Urinary bladder (tissue), 4 donors: Measurements from ENCODE around the gene STPG1. TPM values are rescaled to one million over a fixed set of nuclear protein-coding genes. Genes with fewer than 3 reads are reported as not detected.

Source experiments
- DNase-seq: peaks from one replicate; pipeline ENCODE4 v3.0.0-alpha.2; 2015; ENCODE audit errors: extremely low spot score
- H3K27ac ChIP-seq: one replicate; pipeline ENCODE4 v1.5.1; 2013; ENCODE audit warnings: low read depth, mild to moderate bottlenecking, moderate library complexity
- H3K36me3 ChIP-seq: one replicate; pipeline ENCODE4 v1.6.1; 2013; ENCODE audit warnings: mild to moderate bottlenecking, moderate library complexity; ENCODE audit not compliant: insufficient read depth
- H3K4me1 ChIP-seq: one replicate; pipeline ENCODE4 v1.6.1; 2013; ENCODE audit warnings: mild to moderate bottlenecking, moderate library complexity; ENCODE audit not compliant: insufficient read depth
- H3K4me3 ChIP-seq: one replicate; pipeline ENCODE4 v1.5.1; 2013; ENCODE audit warnings: low read depth, low read length
- WGBS: extraction: QIAGEN DNeasy Blood & Tissue Kit; methylation state at CpG from one replicate; pipeline ENCODE4 v1.1.7; 2013; 5-methylcytosine and 5-hydroxymethylcytosine counted together
- polyA plus RNA-seq: library from polyadenylated mRNA; stranded (reverse); fragments of 200-250 nt; gene quantifications from one replicate; pipeline ENCODE4 v1.2.3, GENCODE V29; 2013
- total RNA-seq: library from RNA; depleted of rRNA; stranded (reverse); fragments of >200 nt; gene quantifications from one replicate; pipeline ENCODE4 v1.2.3, GENCODE V29; 2014
- donor health status: healthy with polysubstance abuse.
- donor health status: healthy.

Gene STPG1
- total and polyA plus RNA-seq, 2 donors, result 2.4 to 4.6 TPM

- Histone ChIP-seq H3K27ac (peak overlapping the region; percentile 25), H3K36me3 (no peaks in the 10 kb centered on the region), H3K4me3 (no peak overlapping the region), H3K4me1 (peaks cover 2% of the 10 kb centered on the region)
- 76% methylated on average over 6 of the region's 6 CpGs for WGBS
- peak; percentile 39 for DNase-seq
These were observed 96.5 kb downstream of the STPG1 start for GRCh38 chr1:24317081-24317480.

- DNase-seq, result no peak
- 80% methylated on average over 3 of the region's 3 CpGs for WGBS
- Histone ChIP-seq H3K27ac (peak overlapping the region; percentile 25), H3K36me3 (no peaks in the 10 kb centered on the region), H3K4me1 (peaks cover 2% of the 10 kb centered on the region), H3K4me3 (no peak overlapping the region)
These were observed 96.9 kb downstream of the STPG1 start for GRCh38 chr1:24316645-24317044.

DNA sequence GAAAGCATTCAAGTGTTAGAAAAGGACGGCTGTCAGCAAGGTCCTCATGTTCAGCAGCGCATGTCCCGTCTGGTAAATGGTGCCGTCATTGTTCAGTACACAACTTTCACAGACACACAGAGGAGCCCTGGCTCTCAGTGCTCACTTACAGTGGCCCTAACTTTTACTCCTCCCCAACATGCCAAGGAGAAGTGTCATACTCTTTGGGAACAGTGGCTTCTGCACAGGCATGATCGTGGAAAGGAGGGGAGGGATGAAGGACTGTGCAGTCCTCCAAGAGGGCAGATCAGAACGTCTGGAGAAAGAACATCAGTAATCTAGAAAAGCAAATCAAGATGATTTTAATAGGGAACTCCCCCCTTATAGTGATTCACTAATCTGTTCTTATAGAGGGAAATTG is 98.2 kb downstream of the STPG1 start:
- no peaks in the 10 kb centered on the region for H3K36me3 ChIP-seq
- no peak overlapping the region for H3K27ac ChIP-seq
- no peak for DNase-seq
- no peak overlapping the region for H3K4me3 ChIP-seq
- 78% methylated on average over 6 of the region's 6 CpGs for WGBS
- peaks cover 2% of the 10 kb centered on the region for H3K4me1 ChIP-seq

- H3K36me3 ChIP-seq, result no peaks in the 10 kb centered on the region
- DNase-seq, result no peak
- no peaks in the 10 kb centered on the region for H3K4me1 ChIP-seq
- H3K4me3 ChIP-seq, result no peak overlapping the region
- 76% methylated on average over 1 of the region's 1 CpG for WGBS
- peak overlapping the region; percentile 62 for H3K27ac ChIP-seq
These were observed 101.8 kb downstream of the STPG1 start for GRCh38 chr1:24311741-24312140.

- 84% methylated on average over 3 of the region's 3 CpGs for WGBS
- Histone ChIP-seq H3K27ac (peak overlapping the region; percentile 62), H3K4me3 (no peak overlapping the region), H3K4me1 (no peaks in the 10 kb centered on the region), H3K36me3 (no peaks in the 10 kb centered on the region)
- no peak for DNase-seq
These were observed 102.3 kb downstream of the STPG1 start for GRCh38 chr1:24311234-24311633.

GRCh38 chr1:24309762-24310485 is 103.7 kb downstream of the STPG1 start:
- Histone ChIP-seq H3K4me3 (no peak overlapping the region), H3K36me3 (no peaks in the 10 kb centered on the region), H3K4me1 (no peaks in the 10 kb centered on the region), H3K27ac (no peak overlapping the region)
- DNase-seq, result no peak
- whole genome bisulfite sequencing, result 90% methylated on average over 4 of the region's 4 CpGs

- WGBS, result 76% methylated on average over 7 of the region's 7 CpGs
- Histone ChIP-seq H3K4me3 (no peak overlapping the region), H3K36me3 (no peaks in the 10 kb centered on the region), H3K27ac (no peak overlapping the region), H3K4me1 (no peaks in the 10 kb centered on the region)
- no peak for DNase-seq
These were observed 105.1 kb downstream of the STPG1 start for GRCh38 chr1:24308365-24309015.

Other genes starting within 250 kb of the STPG1 start
- gene IFNLR1, start 226.5 kb downstream of the STPG1 start, total RNA-seq, result 0.79 TPM
- 0.51 TPM for gene IFNLR1, start 226.5 kb downstream of the STPG1 start, polyA plus RNA-seq
- gene GRHL3, start 94.4 kb downstream of the STPG1 start, total RNA-seq, result 15.1 TPM
- gene GRHL3, start 94.4 kb downstream of the STPG1 start, polyA plus RNA-seq, result 7.6 TPM
- 13.9 TPM for gene NIPAL3, start 2.0 kb upstream of the STPG1 start, total RNA-seq
- 10.8 TPM for gene NIPAL3, start 2.0 kb upstream of the STPG1 start, polyA plus RNA-seq
- gene RCAN3, start 89.1 kb upstream of the STPG1 start, total RNA-seq, result 8.6 TPM
- 2.6 TPM for gene RCAN3, start 89.1 kb upstream of the STPG1 start, polyA plus RNA-seq
- 0.16 TPM for gene NCMAP, start 142.3 kb upstream of the STPG1 start, total RNA-seq
- 0.20 TPM for gene NCMAP, start 142.3 kb upstream of the STPG1 start, polyA plus RNA-seq
- 87.3 TPM for gene SRRM1, start 229.5 kb upstream of the STPG1 start, total RNA-seq
- 63.8 TPM for gene SRRM1, start 229.5 kb upstream of the STPG1 start, polyA plus RNA-seq